ENCODE measurements around the gene RBP2.

GRCh38 chr3:139477710-139478640, 1.7 kb upstream of the RBP2 start:
- TF ChIP-seq CEBPB (IDR thresholded peaks at IDR 0.05), result no peak
- TF ChIP-seq TAF1 (IDR thresholded peaks at IDR 0.05; ENCODE audit: low read depth), result no peak
- TF ChIP-seq RAD21 (IDR thresholded peaks at IDR 0.05; ENCODE audit: low read depth), result no peak
- no peak for TF ChIP-seq YY1 (IDR thresholded peaks at IDR 0.05; ENCODE audit: low read depth)
- no peak for TF ChIP-seq EP300 (IDR thresholded peaks at IDR 0.05; ENCODE audit: borderline replicate concordance)
- TF ChIP-seq NFIC (IDR thresholded peaks at IDR 0.05), result peak; percentile 71
- no peak for TF ChIP-seq REST (IDR thresholded peaks at IDR 0.05; ENCODE audit: low read depth)
- no peak for TF ChIP-seq EGR1 (IDR thresholded peaks at IDR 0.05)
- TF ChIP-seq TEAD4 (IDR thresholded peaks at IDR 0.05), result peak; percentile 39
- TF ChIP-seq, protein P1, sequence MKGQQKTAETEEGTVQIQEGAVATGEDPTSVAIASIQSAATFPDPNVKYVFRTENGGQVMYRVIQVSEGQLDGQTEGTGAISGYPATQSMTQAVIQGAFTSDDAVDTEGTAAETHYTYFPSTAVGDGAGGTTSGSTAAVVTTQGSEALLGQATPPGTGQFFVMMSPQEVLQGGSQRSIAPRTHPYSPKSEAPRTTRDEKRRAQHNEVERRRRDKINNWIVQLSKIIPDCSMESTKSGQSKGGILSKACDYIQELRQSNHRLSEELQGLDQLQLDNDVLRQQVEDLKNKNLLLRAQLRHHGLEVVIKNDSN (IDR thresholded peaks at IDR 0.05), result no peak
- TF ChIP-seq TCF12 (IDR thresholded peaks at IDR 0.05; ENCODE audit: low read depth), result no peak
- TF ChIP-seq CREB1 (IDR thresholded peaks at IDR 0.05; ENCODE audit: low read depth), result no peak
- TF ChIP-seq FOXM1 (IDR thresholded peaks at IDR 0.05; ENCODE audit: borderline replicate concordance, low read depth), result no peak
- TF ChIP-seq ZBTB7A (IDR thresholded peaks at IDR 0.05; ENCODE audit: low read depth), result no peak

All from Ishikawa (cell line).